SK-N-SH (cell line): Measurements from ENCODE around the gene SHROOM1.

Experiments
- CTCF ChIP-seq: fragments of 200-600 bp; sonication (generic); IDR thresholded peaks from 2 replicates; pipeline ENCODE4 v1.6.1; 2017; ENCODE audit warnings: antibody characterized with exemption, mild to moderate bottlenecking, moderate library complexity
- ELF1 ChIP-seq: IDR thresholded peaks from 2 replicates; pipeline ENCODE4 v1.4.0; 2012
- EP300 ChIP-seq, 2 experiments: IDR thresholded peaks; 2 replicates each; pipeline versions ENCODE4 v1.4.0 to v1.6.1; 2012; ENCODE audit warnings: borderline replicate concordance in 1 of 2, low read depth in 1 of 2, low read length in 1 of 2
- EZH2phosphoT487 ChIP-seq: fragments of 200-600 bp; sonication (generic); IDR thresholded peaks from 2 replicates; pipeline ENCODE4 v1.6.1; 2017; ENCODE audit warnings: low read depth, mixed run types, mild to moderate bottlenecking, antibody characterized with exemption, moderate library complexity, borderline replicate concordance

GRCh38 chr5:132834057-132834456, 3.6 kb upstream of the SHROOM1 start:
- TF ChIP-seq ELF1 = no peak
- no peak for TF ChIP-seq CTCF
- TF ChIP-seq EZH2phosphoT487 = no peak
- no peak for TF ChIP-seq EP300 (IDR thresholded peaks at IDR 0.05; ENCODE audit: borderline replicate concordance in 1 of 2, low read depth in 1 of 2, low read length in 1 of 2)
